GM19099 (cell line): ENCODE results near the gene GLT8D2.
A peak's percentile ranks its signal among the peaks of the same experiment; 100 is the strongest.

ENCODE experiments used
- POLR2A ChIP-seq: IDR thresholded peaks from 3 replicates; pipeline ENCODE4 v1.6.1; 2011; ENCODE audit warnings: low read depth; ENCODE audit not compliant: insufficient read length; ENCODE audit errors: extremely low read depth

Gene GLT8D2

GRCh38 chr12:103966736-103967135 is 83.3 kb downstream of the GLT8D2 start:
- no peak for TF ChIP-seq POLR2A

GRCh38 chr12:103965590-103966504 is 84.1 kb downstream of the GLT8D2 start, which contains the start of gene TDG:
TDG (plus strand) TSS chr12:103965872; CDS start chr12:103966038, 166 bp downstream.
- TF ChIP-seq POLR2A, result peak; percentile 94

- TF ChIP-seq POLR2A, result no peak
These were observed 84.8 kb downstream of the GLT8D2 start for GRCh38 chr12:103965255-103965589.

- TF ChIP-seq POLR2A, result no peak
These were observed 85.2 kb downstream of the GLT8D2 start for GRCh38 chr12:103964805-103965204.

- TF ChIP-seq POLR2A, result peak; percentile 43
These were observed 87.5 kb downstream of the GLT8D2 start for GRCh38 chr12:103962493-103962892.

- no peak for TF ChIP-seq POLR2A
These were observed 89.3 kb downstream of the GLT8D2 start for GRCh38 chr12:103960616-103961227.

- no peak for TF ChIP-seq POLR2A
These were observed 91.4 kb downstream of the GLT8D2 start for GRCh38 chr12:103958621-103959020.

- no peak for TF ChIP-seq POLR2A
These were observed 92.1 kb downstream of the GLT8D2 start for GRCh38 chr12:103957865-103958388.

- TF ChIP-seq POLR2A, result no peak
These were observed 93.4 kb downstream of the GLT8D2 start for GRCh38 chr12:103956509-103957027.

- no peak for TF ChIP-seq POLR2A
These were observed 94.0 kb downstream of the GLT8D2 start for GRCh38 chr12:103955811-103956508.

- no peak for TF ChIP-seq POLR2A
These were observed 97.5 kb downstream of the GLT8D2 start for GRCh38 chr12:103952497-103952896.

- peak; percentile 15 for TF ChIP-seq POLR2A
These were observed 101.1 kb downstream of the GLT8D2 start for GRCh38 chr12:103948746-103949406.

- TF ChIP-seq POLR2A, result no peak
These were observed 102.0 kb downstream of the GLT8D2 start for GRCh38 chr12:103947871-103948555.

GRCh38 chr12:103944964-103945363 is 105.0 kb downstream of the GLT8D2 start:
- TF ChIP-seq POLR2A, result peak; percentile 28
